HEK293 (cell line): ENCODE measurements around the gene ZNF71.

Experiments
- CTCF ChIA-PET: fragments of 350-600 bp; formaldehyde crosslinking; extraction: SDS; loops from one replicate; lab custom pipeline; 2021; ENCODE audit warnings: antibody characterized with exemption; lab: Yijun Ruan, JAX
- POLR2A ChIA-PET: fragments of 300-600 bp; formaldehyde crosslinking; extraction: SDS; loops from one replicate; lab custom pipeline; 2020; ENCODE audit warnings: antibody characterized with exemption, inconsistent platforms; lab: Yijun Ruan, JAX
- H3K27ac ChIP-seq: fragments of 200-500 bp; sonication (Bioruptor generic); 2 replicates; pipeline ENCODE4 v1.5.1; 2014; ENCODE audit warnings: low read depth, low read length, control low read depth, inconsistent platforms; ENCODE audit errors: extremely low read depth
- H3K36me3 ChIP-seq, 2 experiments: fragments of 200-500 bp in 1 of 2; sonication (Bioruptor generic) in 1 of 2; 1 replicate in 1 of 2; 2 replicates in 1 of 2; pipeline ENCODE4 v1.5.1; 2014 to 2017; ENCODE audit warnings: inconsistent platforms in 2 of 2, low read length in 2 of 2; ENCODE audit not compliant: control insufficient read depth in 2 of 2, insufficient read depth in 1 of 2
- H3K4me1 ChIP-seq: fragments of 200-500 bp; sonication (Bioruptor generic); 2 replicates; pipeline ENCODE4 v1.5.1; 2014; ENCODE audit warnings: mild to moderate bottlenecking, low read length, inconsistent platforms; ENCODE audit not compliant: control insufficient read depth, insufficient read depth
- H3K4me3 ChIP-seq: 2 replicates; pipeline ENCODE4 v1.5.1; 2011; ENCODE audit warnings: low read depth, mild to moderate bottlenecking, control low read depth, low read length, moderate library complexity
- H3K9me3 ChIP-seq: fragments of 200-500 bp; sonication (Bioruptor generic); 2 replicates; pipeline ENCODE4 v1.5.1; 2014; ENCODE audit warnings: low read depth, low read length, inconsistent platforms; ENCODE audit not compliant: control insufficient read depth, insufficient read depth
- ATF2 ChIP-seq: fragments of 450-650 bp; formaldehyde crosslinking; IDR thresholded peaks from 2 replicates; pipeline ENCODE4 v1.5.1; 2016; ENCODE audit warnings: missing biosample characterization, missing genetic modification characterization, low read depth
- IKZF3 ChIP-seq: fragments of 450-650 bp; IDR thresholded peaks from 2 replicates; pipeline ENCODE4 v1.5.0; 2018; ENCODE audit warnings: missing biosample characterization, mild to moderate bottlenecking, missing genetic modification characterization, moderate library complexity
- ZNF10 ChIP-seq: fragments of 450-650 bp; formaldehyde crosslinking; IDR thresholded peaks from 2 replicates; pipeline ENCODE4 v1.5.1; 2017; ENCODE audit warnings: missing biosample characterization, missing genetic modification characterization
- ZNF132 ChIP-seq: fragments of 450-650 bp; formaldehyde crosslinking; IDR thresholded peaks from 2 replicates; pipeline ENCODE4 v1.5.1; 2017; ENCODE audit warnings: missing biosample characterization, missing genetic modification characterization, borderline replicate concordance
- ZNF133 ChIP-seq: fragments of 450-650 bp; formaldehyde crosslinking; IDR thresholded peaks from 2 replicates; pipeline ENCODE4 v1.5.1; 2016; ENCODE audit warnings: missing biosample characterization, missing genetic modification characterization
- ZNF138 ChIP-seq: fragments of 450-650 bp; formaldehyde crosslinking; IDR thresholded peaks from 2 replicates; pipeline ENCODE4 v1.5.1; 2016; ENCODE audit warnings: missing biosample characterization, missing genetic modification characterization, borderline replicate concordance
- ZNF155 ChIP-seq: fragments of 450-650 bp; formaldehyde crosslinking; IDR thresholded peaks from 2 replicates; pipeline ENCODE4 v1.5.1; 2016; ENCODE audit warnings: missing biosample characterization, missing genetic modification characterization
- ZNF214 ChIP-seq: fragments of 450-650 bp; formaldehyde crosslinking; IDR thresholded peaks from 2 replicates; pipeline ENCODE4 v1.5.1; 2017; ENCODE audit warnings: missing biosample characterization, mild to moderate bottlenecking, missing genetic modification characterization, borderline replicate concordance
- ZNF223 ChIP-seq: fragments of 450-650 bp; formaldehyde crosslinking; IDR thresholded peaks from 2 replicates; pipeline ENCODE4 v1.5.1; 2016; ENCODE audit warnings: missing biosample characterization, missing genetic modification characterization
- ZNF24 ChIP-seq: fragments of 450-650 bp; formaldehyde crosslinking; IDR thresholded peaks from 2 replicates; pipeline ENCODE4 v1.5.1; 2016; ENCODE audit warnings: missing biosample characterization, missing genetic modification characterization
- ZNF302 ChIP-seq: fragments of 450-650 bp; formaldehyde crosslinking; IDR thresholded peaks from 2 replicates; pipeline ENCODE4 v1.5.1; 2016; ENCODE audit warnings: missing biosample characterization, missing genetic modification characterization, low read depth
- ZNF324 ChIP-seq: fragments of 450-650 bp; formaldehyde crosslinking; IDR thresholded peaks from 2 replicates; pipeline ENCODE4 v1.5.1; 2016; ENCODE audit warnings: missing biosample characterization, missing genetic modification characterization
- ZNF530 ChIP-seq: fragments of 450-650 bp; formaldehyde crosslinking; IDR thresholded peaks from 2 replicates; pipeline ENCODE4 v1.5.1; 2016; ENCODE audit warnings: low read depth, missing biosample characterization, missing genetic modification characterization
- ZNF544 ChIP-seq: fragments of 450-650 bp; formaldehyde crosslinking; IDR thresholded peaks from 2 replicates; pipeline ENCODE4 v1.5.0; 2017; ENCODE audit warnings: missing biosample characterization, missing genetic modification characterization
- ZNF555 ChIP-seq: fragments of 450-650 bp; formaldehyde crosslinking; conservative IDR thresholded peaks from 2 replicates; pipeline ENCODE4 v1.5.1; 2017; ENCODE audit warnings: missing biosample characterization, mild to moderate bottlenecking, missing genetic modification characterization, inconsistent platforms
- ZNF580 ChIP-seq: fragments of 450-650 bp; formaldehyde crosslinking; IDR thresholded peaks from 2 replicates; pipeline ENCODE4 v1.5.1; 2016; ENCODE audit warnings: missing biosample characterization, missing genetic modification characterization
- ZNF623 ChIP-seq: fragments of 450-650 bp; formaldehyde crosslinking; IDR thresholded peaks from 2 replicates; pipeline ENCODE4 v1.5.1; 2016; ENCODE audit warnings: missing biosample characterization, missing genetic modification characterization
- ZNF629 ChIP-seq: fragments of 450-650 bp; formaldehyde crosslinking; IDR thresholded peaks from 2 replicates; pipeline ENCODE4 v1.5.1; 2017; ENCODE audit warnings: missing biosample characterization, missing genetic modification characterization
- ZNF658 ChIP-seq: fragments of 450-650 bp; formaldehyde crosslinking; IDR thresholded peaks from 2 replicates; pipeline ENCODE4; 2016; ENCODE audit warnings: missing biosample characterization, missing genetic modification characterization
- ZNF747 ChIP-seq: fragments of 450-650 bp; formaldehyde crosslinking; IDR thresholded peaks from 2 replicates; pipeline ENCODE4 v1.5.1; 2016; ENCODE audit warnings: missing biosample characterization, missing genetic modification characterization
- ZNF792 ChIP-seq: fragments of 450-650 bp; formaldehyde crosslinking; IDR thresholded peaks from 2 replicates; pipeline ENCODE4 v1.5.1; 2016; ENCODE audit warnings: missing biosample characterization, missing genetic modification characterization
- ZNF830 ChIP-seq: fragments of 450-650 bp; IDR thresholded peaks from 2 replicates; pipeline ENCODE4 v1.5.0; 2018; ENCODE audit warnings: missing biosample characterization, missing genetic modification characterization, low read depth, mild to moderate bottlenecking, moderate library complexity
- ZSCAN5A ChIP-seq: fragments of 450-650 bp; formaldehyde crosslinking; IDR thresholded peaks from 2 replicates; pipeline ENCODE4 v1.5.1; 2016; ENCODE audit warnings: missing biosample characterization, missing genetic modification characterization
- TF ChIP-seq, protein P1 (sequence below): fragments of 450-650 bp; formaldehyde crosslinking; IDR thresholded peaks from 2 replicates; pipeline ENCODE4 v1.5.1; 2016; ENCODE audit warnings: missing biosample characterization, missing genetic modification characterization
- TF ChIP-seq, protein P2 (sequence below): fragments of 450-650 bp; formaldehyde crosslinking; IDR thresholded peaks from 2 replicates; pipeline ENCODE4 v1.5.1; 2017; ENCODE audit warnings: missing biosample characterization, mild to moderate bottlenecking, missing genetic modification characterization, moderate library complexity

Gene ZNF71

GRCh38 chr19:56612737-56613136 lies 17.6 kb downstream of the ZNF71 start:
- TF ChIP-seq ZNF830 (no peak), ZNF24 (tag by site-specific recombination) (no peak), ZNF747 (tag by site-specific recombination) (no peak), ZNF623 (tag by site-specific recombination) (no peak), ZNF223 (tag by site-specific recombination) (no peak), ZNF138 (tag by site-specific recombination) (no peak), ZNF324 (tag by site-specific recombination) (no peak), ZNF658 (no peak), ZNF555 (tag by site-specific recombination) (no peak), ZNF629 (tag by site-specific recombination) (no peak), ZNF530 (no peak), IKZF3 (tag by site-specific recombination) (no peak)
- TF ChIP-seq, protein P1, sequence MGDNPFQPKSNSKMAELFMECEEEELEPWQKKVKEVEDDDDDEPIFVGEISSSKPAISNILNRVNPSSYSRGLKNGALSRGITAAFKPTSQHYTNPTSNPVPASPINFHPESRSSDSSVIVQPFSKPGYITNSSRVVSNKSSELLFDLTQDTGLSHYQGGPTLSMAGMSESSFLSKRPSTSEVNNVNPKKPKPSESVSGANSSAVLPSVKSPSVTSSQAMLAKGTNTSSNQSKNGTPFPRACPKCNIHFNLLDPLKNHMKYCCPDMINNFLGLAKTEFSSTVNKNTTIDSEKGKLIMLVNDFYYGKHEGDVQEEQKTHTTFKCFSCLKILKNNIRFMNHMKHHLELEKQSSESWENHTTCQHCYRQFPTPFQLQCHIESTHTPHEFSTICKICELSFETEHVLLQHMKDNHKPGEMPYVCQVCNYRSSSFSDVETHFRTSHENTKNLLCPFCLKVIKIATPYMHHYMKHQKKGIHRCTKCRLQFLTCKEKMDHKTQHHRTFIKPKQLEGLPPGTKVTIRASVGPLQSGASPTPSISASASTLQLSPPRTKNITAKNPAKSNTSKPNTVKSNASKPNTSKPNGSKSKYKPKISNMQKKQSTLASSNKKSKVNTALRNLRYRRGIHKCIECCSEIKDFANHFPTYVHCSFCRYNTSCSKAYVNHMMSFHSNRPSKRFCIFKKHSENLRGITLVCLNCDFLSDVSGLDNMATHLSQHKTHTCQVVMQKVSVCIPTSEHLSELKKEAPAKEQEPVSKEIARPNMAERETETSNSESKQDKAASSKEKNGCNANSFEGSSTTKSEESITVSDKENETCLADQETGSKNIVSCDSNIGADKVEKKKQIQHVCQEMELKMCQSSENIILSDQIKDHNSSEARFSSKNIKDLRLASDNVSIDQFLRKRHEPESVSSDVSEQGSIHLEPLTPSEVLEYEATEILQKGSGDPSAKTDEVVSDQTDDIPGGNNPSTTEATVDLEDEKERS (tag by site-specific recombination): no peak
- TF ChIP-seq, protein P2, sequence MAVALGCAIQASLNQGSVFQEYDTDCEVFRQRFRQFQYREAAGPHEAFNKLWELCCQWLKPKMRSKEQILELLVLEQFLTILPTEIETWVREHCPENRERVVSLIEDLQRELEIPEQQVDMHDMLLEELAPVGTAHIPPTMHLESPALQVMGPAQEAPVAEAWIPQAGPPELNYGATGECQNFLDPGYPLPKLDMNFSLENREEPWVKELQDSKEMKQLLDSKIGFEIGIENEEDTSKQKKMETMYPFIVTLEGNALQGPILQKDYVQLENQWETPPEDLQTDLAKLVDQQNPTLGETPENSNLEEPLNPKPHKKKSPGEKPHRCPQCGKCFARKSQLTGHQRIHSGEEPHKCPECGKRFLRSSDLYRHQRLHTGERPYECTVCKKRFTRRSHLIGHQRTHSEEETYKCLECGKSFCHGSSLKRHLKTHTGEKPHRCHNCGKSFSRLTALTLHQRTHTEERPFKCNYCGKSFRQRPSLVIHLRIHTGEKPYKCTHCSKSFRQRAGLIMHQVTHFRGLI (tag by site-specific recombination): no peak
- Histone ChIP-seq H3K9me3 (peaks cover 9% of the 10 kb centered on the region), H3K27ac (no peak overlapping the region), H3K4me1 (no peaks in the 10 kb centered on the region), H3K4me3 (no peak overlapping the region), H3K36me3 (peaks cover 2 to 17% of the 10 kb centered on the region in 2 experiments; a peak in 2 of 3 replicates)
- ChIA-PET CTCF (no interaction called here), POLR2A (no interaction called here)

DNA sequence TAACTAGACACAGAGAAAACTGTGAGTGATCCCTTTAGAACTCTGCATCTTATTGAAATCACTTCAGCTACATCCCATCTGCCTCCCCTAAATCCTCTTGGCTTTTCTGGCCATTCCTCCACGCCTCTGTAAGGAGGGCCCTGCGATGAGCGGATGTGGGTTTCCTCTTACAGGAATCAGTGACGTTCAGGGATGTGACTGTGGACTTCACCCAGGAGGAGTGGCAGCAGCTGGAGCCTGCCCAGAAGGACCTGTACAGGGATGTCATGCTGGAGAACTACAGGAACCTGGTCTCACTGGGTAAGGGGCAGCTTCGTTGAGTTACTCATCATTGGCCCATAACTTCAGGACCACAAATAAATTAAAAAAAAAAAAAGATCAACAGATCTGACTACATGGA lies 18.5 kb downstream of the ZNF71 start:
- Histone ChIP-seq H3K9me3 (peaks cover 6% of the 10 kb centered on the region), H3K27ac (no peak overlapping the region), H3K4me3 (no peak overlapping the region), H3K36me3 (peaks cover 4 to 20% of the 10 kb centered on the region in 2 experiments; a peak in 2 of 3 replicates), H3K4me1 (no peaks in the 10 kb centered on the region)
- TF ChIP-seq ZNF214 (no peak), ZNF544 (tag by site-specific recombination) (no peak), ZNF155 (tag by site-specific recombination) (no peak)
- CTCF ChIA-PET: no interaction called here
- POLR2A ChIA-PET: no interaction called here

GRCh38 chr19:56617531-56617930 lies 22.4 kb downstream of the ZNF71 start:
- ChIA-PET POLR2A (no interaction called here), CTCF (no interaction called here)
- Histone ChIP-seq H3K27ac (no peak overlapping the region), H3K36me3 (peaks cover 4 to 29% of the 10 kb centered on the region in 2 experiments; a peak in 2 of 3 replicates), H3K9me3 (peaks cover 3% of the 10 kb centered on the region), H3K4me1 (no peaks in the 10 kb centered on the region), H3K4me3 (no peak overlapping the region)
- no peak for TF ChIP-seq ATF2 (tag by site-specific recombination)
- no peak for TF ChIP-seq ZNF658
- TF ChIP-seq ZSCAN5A (tag by site-specific recombination): no peak
- no peak for TF ChIP-seq ZNF302 (tag by site-specific recombination)
- TF ChIP-seq ZNF214: no peak
- TF ChIP-seq ZNF792 (tag by site-specific recombination): no peak
- TF ChIP-seq ZNF10 (tag by site-specific recombination): no peak
- TF ChIP-seq ZNF580: no peak
- no peak for TF ChIP-seq ZNF133 (tag by site-specific recombination)
- no peak for TF ChIP-seq ZNF132
- no peak for TF ChIP-seq ZNF623 (tag by site-specific recombination)
